Trophoblast cell (in vitro differentiated cells and primary cell): ENCODE data around the gene C9orf78.

Source experiments
- DNase-seq, 2 donors: peaks; one replicate each; pipeline ENCODE4 v3.0.0-alpha.2; 2016
- H2AFZ ChIP-seq: 2 replicates; pipeline ENCODE4 v1.6.1; 2013; ENCODE audit warnings: low read length, moderate library complexity, mild to moderate bottlenecking; ENCODE audit not compliant: insufficient read depth, poor library complexity
- H2AK5ac ChIP-seq: 2 replicates; pipeline ENCODE4 v1.6.1; 2013; ENCODE audit warnings: mild to moderate bottlenecking, low read length
- H2BK120ac ChIP-seq: 2 replicates; pipeline ENCODE4 v1.6.1; 2013; ENCODE audit warnings: low read length, mild to moderate bottlenecking, moderate library complexity; ENCODE audit not compliant: insufficient read depth, poor library complexity
- H2BK12ac ChIP-seq: 2 replicates; pipeline ENCODE4 v1.6.1; 2013; ENCODE audit warnings: mild to moderate bottlenecking, low read length, moderate library complexity
- H2BK5ac ChIP-seq: 2 replicates; pipeline ENCODE4 v1.6.1; 2013; ENCODE audit warnings: low read length, low read depth, moderate library complexity, mild to moderate bottlenecking; ENCODE audit not compliant: poor library complexity
- H3K14ac ChIP-seq: 2 replicates; pipeline ENCODE4 v1.6.1; 2013; ENCODE audit warnings: mild to moderate bottlenecking, low read length
- H3K18ac ChIP-seq: 2 replicates; pipeline ENCODE4 v1.6.1; 2013; ENCODE audit warnings: mild to moderate bottlenecking, low read length
- H3K23ac ChIP-seq: 2 replicates; pipeline ENCODE4 v1.6.1; 2013; ENCODE audit warnings: low read length
- H3K27ac ChIP-seq: 2 replicates; pipeline ENCODE4 v1.5.1; 2013; ENCODE audit warnings: low read depth, mild to moderate bottlenecking, inconsistent platforms, low read length, moderate library complexity
- H3K27me3 ChIP-seq: 2 replicates; pipeline ENCODE4 v1.6.1; 2013; ENCODE audit warnings: inconsistent platforms, mild to moderate bottlenecking, low read length, moderate library complexity; ENCODE audit not compliant: insufficient read depth
- H3K36me3 ChIP-seq, 2 experiments: 1 replicate in 1 of 2; 2 replicates in 1 of 2; pipeline ENCODE4 v1.6.1; 2013; ENCODE audit warnings: low read length in 2 of 2, mild to moderate bottlenecking in 2 of 2, moderate library complexity in 1 of 2; ENCODE audit not compliant: insufficient read depth in 2 of 2, control insufficient read depth in 1 of 2
- H3K4ac ChIP-seq: 2 replicates; pipeline ENCODE4 v1.6.1; 2013; ENCODE audit warnings: low read depth, mild to moderate bottlenecking, low read length, moderate library complexity
- H3K4me1 ChIP-seq, 2 experiments: 1 replicate in 1 of 2; 2 replicates in 1 of 2; pipeline ENCODE4 v1.6.1; 2013; ENCODE audit warnings: low read length in 2 of 2, mild to moderate bottlenecking in 2 of 2, moderate library complexity in 1 of 2; ENCODE audit not compliant: insufficient read depth in 2 of 2, control insufficient read depth in 1 of 2
- H3K4me2 ChIP-seq: 2 replicates; pipeline ENCODE4 v1.6.1; 2013; ENCODE audit warnings: inconsistent platforms, mild to moderate bottlenecking, low read length, moderate library complexity
- H3K4me3 ChIP-seq: 2 replicates; pipeline ENCODE4 v1.5.1; 2013; ENCODE audit warnings: mild to moderate bottlenecking, low read depth, low read length, inconsistent platforms
- H3K79me1 ChIP-seq: one replicate; pipeline ENCODE4 v1.6.1; 2013; ENCODE audit warnings: low read length
- H3K79me2 ChIP-seq: 2 replicates; pipeline ENCODE4 v1.6.1; 2013; ENCODE audit warnings: low read length, mild to moderate bottlenecking; ENCODE audit not compliant: control insufficient read depth, insufficient read depth, poor library complexity
- H3K9ac ChIP-seq: 2 replicates; pipeline ENCODE4 v1.6.1; 2013; ENCODE audit warnings: mild to moderate bottlenecking, low read length
- H3K9me3 ChIP-seq: 2 replicates; pipeline ENCODE4 v1.6.1; 2013; ENCODE audit warnings: low read depth, mild to moderate bottlenecking, control low read depth, inconsistent platforms, low read length; ENCODE audit not compliant: insufficient read depth
- H4K12ac ChIP-seq: 2 replicates; pipeline ENCODE4 v1.6.1; 2013; ENCODE audit warnings: low read depth, mild to moderate bottlenecking, low read length, moderate library complexity
- H4K8ac ChIP-seq: 2 replicates; pipeline ENCODE4 v1.6.1; 2013; ENCODE audit warnings: low read depth, mild to moderate bottlenecking, low read length, moderate library complexity
- H4K91ac ChIP-seq: one replicate; pipeline ENCODE4 v1.6.1; 2013; ENCODE audit warnings: low read depth, mild to moderate bottlenecking, low read length, moderate library complexity
- WGBS: extraction: QIAGEN DNeasy Blood & Tissue Kit; methylation state at CpG from one replicate; pipeline ENCODE4 v1.1.7; 2013; ENCODE audit warnings: missing lambda C conversion rate; ENCODE audit not compliant: insufficient read length, insufficient coverage; ENCODE audit errors: extremely low coverage; 5-methylcytosine and 5-hydroxymethylcytosine counted together

C9orf78 gene

DNA sequence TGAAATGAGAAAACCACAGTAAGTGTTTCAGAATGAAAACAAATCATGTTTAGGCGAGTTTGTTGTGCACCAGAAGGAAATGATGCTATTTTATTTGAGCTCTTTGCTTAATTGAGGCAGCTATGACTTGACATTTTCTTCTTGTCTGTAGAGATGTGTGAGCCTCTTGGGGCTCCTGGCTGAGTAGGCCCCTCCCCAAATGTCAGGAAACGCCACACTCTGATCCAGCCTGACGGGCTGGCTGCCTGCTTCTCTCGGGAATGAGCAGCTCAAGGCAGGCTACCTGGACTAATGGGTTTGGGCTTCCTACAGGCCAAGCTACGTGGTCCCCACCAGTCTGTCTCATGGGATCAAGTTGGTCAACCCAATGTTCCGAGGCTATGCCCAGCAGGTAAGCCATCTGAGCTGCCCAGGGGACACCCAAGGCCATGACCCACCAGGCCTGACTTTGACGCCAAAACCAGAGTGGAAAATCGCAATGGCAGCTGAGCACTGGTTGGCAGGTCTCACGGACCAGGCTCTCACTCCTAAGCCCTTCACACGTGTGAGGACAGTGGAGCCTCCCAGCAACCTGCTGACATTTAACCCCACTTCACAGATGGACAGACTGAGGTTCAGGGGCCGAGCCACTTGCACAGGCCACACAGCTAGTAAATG is 30.0 kb upstream of the C9orf78 start:
- H3K4me2 ChIP-seq, result no peak overlapping the region
- H4K12ac ChIP-seq, result no peak overlapping the region
- H4K8ac ChIP-seq, result no peak overlapping the region
- no peak overlapping the region for H3K23ac ChIP-seq
- no peak overlapping the region for H3K9ac ChIP-seq
- no peaks in the 10 kb centered on the region for H3K79me2 ChIP-seq
- H4K91ac ChIP-seq, result no peak overlapping the region
- no peak overlapping the region for H3K4me3 ChIP-seq
- H3K36me3 ChIP-seq, result peaks cover 6 to 12% of the 10 kb centered on the region in 2 experiments
- H3K79me1 ChIP-seq, result peaks cover 3% of the 10 kb centered on the region
- peaks cover 10 to 13% of the 10 kb centered on the region in 2 experiments for H3K4me1 ChIP-seq
- H3K4ac ChIP-seq, result no peak overlapping the region
- H2BK12ac ChIP-seq, result peak overlapping the region; percentile 75
- H2AFZ ChIP-seq, result no peak overlapping the region
- H2BK5ac ChIP-seq, result no peak overlapping the region
- no peak overlapping the region for H3K27ac ChIP-seq
- peak overlapping the region; percentile 11 for H3K14ac ChIP-seq
- H2BK120ac ChIP-seq, result peak overlapping the region; percentile 21
- H3K27me3 ChIP-seq, result no peaks in the 10 kb centered on the region
- DNase-seq, result no peak
- H3K18ac ChIP-seq, result peak overlapping the region; percentile 7
- no CpG with 5 or more reads among the region's 11 CpGs for WGBS
- H2AK5ac ChIP-seq, result peak overlapping the region; percentile 52
- H3K9me3 ChIP-seq, result no peaks in the 10 kb centered on the region

DNA sequence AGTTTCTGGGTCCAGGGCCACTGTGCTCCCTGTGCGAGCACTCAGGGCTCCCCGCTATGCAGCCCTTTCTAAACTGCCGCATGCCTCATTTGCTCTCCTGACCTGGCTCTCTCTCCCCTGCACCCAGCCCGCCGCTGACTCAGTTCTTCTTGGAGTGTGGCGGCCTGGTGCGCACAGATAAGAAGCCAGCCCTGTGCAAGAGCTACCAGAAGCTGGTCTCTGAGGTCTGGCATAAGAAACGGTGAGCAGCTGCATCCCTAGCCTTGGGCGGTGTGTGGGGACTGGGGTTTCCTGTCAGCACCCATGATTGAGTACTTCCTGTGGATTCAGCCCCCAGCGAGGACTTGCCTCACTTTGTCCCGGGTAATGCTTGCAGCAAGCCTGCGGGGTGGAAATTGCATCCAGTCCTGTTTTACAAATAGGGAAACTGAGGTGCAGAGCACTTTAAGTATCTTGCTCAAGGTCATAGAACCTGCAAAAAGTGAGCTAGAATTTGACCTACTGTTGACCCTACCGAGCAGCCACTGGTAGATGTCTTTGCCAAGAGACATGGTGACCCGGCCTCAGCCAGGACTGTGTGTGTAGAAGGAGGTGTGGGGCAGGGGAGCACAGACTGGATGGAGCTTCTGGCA is 28.1 kb upstream of the C9orf78 start:
- Histone ChIP-seq H4K12ac (no peak overlapping the region), H2BK12ac (no peak overlapping the region), H3K9ac (no peak overlapping the region), H3K23ac (no peak overlapping the region), H3K9me3 (no peaks in the 10 kb centered on the region), H4K8ac (no peak overlapping the region), H2AFZ (no peak overlapping the region), H3K4me1 (peaks cover 13 to 16% of the 10 kb centered on the region in 2 experiments), H3K27me3 (no peaks in the 10 kb centered on the region), H2AK5ac (no peak overlapping the region), H2BK5ac (no peak overlapping the region), H3K4me2 (no peak overlapping the region), H3K27ac (no peak overlapping the region), H3K18ac (no peak overlapping the region), H3K4me3 (no peak overlapping the region), H3K79me1 (peaks cover 3% of the 10 kb centered on the region), H4K91ac (no peak overlapping the region), H3K4ac (no peak overlapping the region), H3K79me2 (no peaks in the 10 kb centered on the region), H3K14ac (no peak overlapping the region), H3K36me3 (peaks cover 12 to 16% of the 10 kb centered on the region in 2 experiments), H2BK120ac (no peak overlapping the region)
- WGBS, result no CpG with 5 or more reads among the region's 14 CpGs
- DNase-seq, result peak; percentile 15 to 26

DNA sequence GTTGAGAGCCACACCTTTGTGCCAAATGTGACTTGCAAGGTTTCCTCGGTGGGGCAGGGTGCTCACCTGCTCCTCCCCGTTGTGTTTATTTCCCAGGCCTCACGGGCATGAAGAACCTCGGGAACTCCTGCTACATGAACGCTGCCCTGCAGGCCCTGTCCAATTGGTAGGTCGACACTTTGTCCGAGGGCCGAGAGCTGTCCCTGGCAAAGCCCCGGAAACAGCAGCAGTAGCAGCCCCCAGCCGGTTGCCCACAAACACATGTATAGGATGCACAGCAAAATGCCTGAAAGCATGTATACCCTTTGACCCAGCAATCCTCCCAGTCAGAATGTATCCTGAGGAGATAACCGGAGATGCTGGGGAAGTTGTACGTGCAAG is 26.4 kb upstream of the C9orf78 start:
- H3K27ac ChIP-seq, result no peak overlapping the region
- H3K4ac ChIP-seq, result no peak overlapping the region
- no peak overlapping the region for H3K4me2 ChIP-seq
- H3K27me3 ChIP-seq, result no peaks in the 10 kb centered on the region
- H2BK120ac ChIP-seq, result no peak overlapping the region
- H2AK5ac ChIP-seq, result no peak overlapping the region
- peaks cover 20 to 21% of the 10 kb centered on the region in 2 experiments for H3K36me3 ChIP-seq
- no CpG with 5 or more reads among the region's 12 CpGs for WGBS
- H3K4me1 ChIP-seq, result peaks cover 13 to 16% of the 10 kb centered on the region in 2 experiments
- H3K4me3 ChIP-seq, result no peak overlapping the region
- no peak overlapping the region for H3K9ac ChIP-seq
- no peak overlapping the region for H4K8ac ChIP-seq
- no peak overlapping the region for H4K91ac ChIP-seq
- no peak overlapping the region for H2AFZ ChIP-seq
- H3K23ac ChIP-seq, result no peak overlapping the region
- peak; percentile 8 to 25 for DNase-seq
- H2BK5ac ChIP-seq, result no peak overlapping the region
- no peak overlapping the region for H3K18ac ChIP-seq
- H2BK12ac ChIP-seq, result no peak overlapping the region
- no peaks in the 10 kb centered on the region for H3K9me3 ChIP-seq
- no peaks in the 10 kb centered on the region for H3K79me2 ChIP-seq
- no peak overlapping the region for H4K12ac ChIP-seq
- H3K79me1 ChIP-seq, result peaks cover 3% of the 10 kb centered on the region
- no peak overlapping the region for H3K14ac ChIP-seq

DNA sequence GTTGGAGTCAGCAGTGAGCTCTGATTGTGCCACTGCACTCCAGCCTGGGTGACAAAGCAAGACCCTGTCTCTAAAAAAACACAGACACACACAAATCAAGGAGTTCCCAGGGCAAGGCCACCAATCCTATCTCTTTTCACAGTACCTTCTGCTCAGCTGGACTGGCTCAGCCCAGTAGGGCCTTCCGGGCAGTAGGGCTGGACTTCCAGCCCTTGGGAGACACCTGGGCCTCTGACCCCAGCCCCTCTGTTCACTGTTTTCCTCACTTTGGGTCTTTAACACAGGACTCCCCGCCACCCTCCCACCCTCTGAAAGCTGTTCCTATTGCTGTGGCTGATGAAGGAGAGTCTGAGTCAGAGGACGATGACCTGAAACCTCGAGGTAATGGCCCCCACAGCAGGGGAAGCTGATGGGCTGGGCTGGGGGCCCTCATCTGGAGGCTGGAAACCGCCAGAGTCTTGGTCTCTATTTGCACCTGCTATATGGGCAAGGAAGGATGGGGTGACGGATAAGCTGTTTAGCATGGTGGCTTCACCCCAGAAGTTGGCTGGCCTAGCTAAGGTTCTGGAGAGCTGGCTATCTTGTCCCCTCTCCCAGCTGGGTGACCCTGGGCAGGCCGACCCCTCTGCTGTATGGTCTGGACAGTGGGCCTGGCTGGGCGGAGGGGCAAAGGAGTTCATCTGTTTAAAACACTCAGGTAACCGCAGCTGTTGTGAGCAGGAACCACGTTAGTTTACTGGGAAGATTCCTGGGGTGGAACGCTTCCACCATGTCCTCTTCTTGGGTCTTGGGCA is 25.8 kb upstream of the C9orf78 start:
- Histone ChIP-seq H2AK5ac (no peak overlapping the region), H2BK120ac (no peak overlapping the region), H3K23ac (no peak overlapping the region), H3K79me1 (peaks cover 3% of the 10 kb centered on the region), H3K79me2 (no peaks in the 10 kb centered on the region), H3K36me3 (peaks cover 17 to 20% of the 10 kb centered on the region in 2 experiments), H2BK5ac (no peak overlapping the region), H3K4me3 (no peak overlapping the region), H4K91ac (no peak overlapping the region), H3K27ac (no peak overlapping the region), H4K12ac (no peak overlapping the region), H3K14ac (no peak overlapping the region), H3K9me3 (no peaks in the 10 kb centered on the region), H3K9ac (no peak overlapping the region), H4K8ac (no peak overlapping the region), H3K4ac (no peak overlapping the region), H3K4me1 (peaks cover 13 to 16% of the 10 kb centered on the region in 2 experiments), H3K18ac (no peak overlapping the region), H3K27me3 (no peaks in the 10 kb centered on the region), H2BK12ac (no peak overlapping the region), H2AFZ (no peak overlapping the region), H3K4me2 (no peak overlapping the region)
- no CpG with 5 or more reads among the region's 11 CpGs for WGBS
- no peak for DNase-seq
